Measurements from ENCODE around the gene SUPT3H.
"Not testable (repeated sequence)": the region's sequence is repeated elsewhere in the genome, so short reads cannot be mapped to it uniquely, and the experiment has no call there.

The SUPT3H gene

GRCh38 chr6:44921798-44922197 is 455.9 kb downstream of the SUPT3H start:
- in situ Hi-C loops (cut with MboI; ENCODE audit: low sequenced_read_pairs) = no loop called here

DNA sequence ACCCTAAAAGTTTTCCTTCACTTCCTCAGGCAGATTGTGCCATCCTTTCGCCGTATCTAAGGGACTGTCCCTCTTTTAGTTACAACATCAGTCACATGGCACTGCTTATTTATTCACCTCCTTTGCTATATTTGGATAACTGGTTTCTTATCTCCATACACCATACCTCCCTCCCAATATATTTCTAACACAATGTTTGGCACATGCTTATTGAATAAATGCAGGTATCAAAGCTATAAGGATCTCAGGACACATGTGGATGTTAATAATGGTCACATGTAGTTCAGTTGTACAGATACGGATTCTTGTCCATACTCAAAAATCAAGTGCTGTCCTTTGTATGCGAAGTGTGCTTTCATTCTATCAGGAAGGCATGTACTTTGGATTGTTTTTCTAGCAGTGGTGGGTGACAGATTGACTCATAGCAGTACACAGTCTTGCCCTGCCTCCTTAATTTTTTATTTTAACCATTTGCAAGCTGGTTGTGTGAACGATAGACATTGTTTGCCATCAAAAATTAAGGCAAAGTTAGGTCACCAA is 456.7 kb downstream of the SUPT3H start:
- in situ Hi-C loops (cut with MboI; ENCODE audit: low sequenced_read_pairs) = no loop called here

- in situ Hi-C loops (cut with MboI; ENCODE audit: low sequenced_read_pairs) = no loop called here
Observed at GRCh38 chr6:44918671-44919296, 458.9 kb downstream of the SUPT3H start.

- in situ Hi-C loops (cut with MboI; ENCODE audit: low sequenced_read_pairs) = no loop called here
Observed at GRCh38 chr6:44917430-44917829, 460.3 kb downstream of the SUPT3H start.

DNA sequence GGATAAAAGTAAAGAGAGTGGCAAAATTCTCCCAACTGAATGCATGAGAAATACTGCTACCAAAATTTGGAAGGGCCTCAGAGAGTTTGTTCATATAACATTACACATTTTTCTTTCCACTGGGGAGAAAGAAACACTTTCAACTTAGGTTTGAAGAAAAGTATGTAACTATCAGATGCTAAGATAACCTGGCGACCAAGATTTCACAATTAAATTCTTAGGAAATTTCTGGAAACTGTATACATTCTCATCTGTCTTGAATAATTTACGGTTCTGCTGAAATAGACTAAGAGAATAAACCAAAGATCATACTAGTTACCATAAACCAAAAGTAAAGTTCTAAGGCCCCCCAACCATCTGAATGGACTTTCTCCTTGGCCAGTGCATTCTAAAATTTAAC is 462.6 kb downstream of the SUPT3H start:
- in situ Hi-C loops (cut with MboI; ENCODE audit: low sequenced_read_pairs) = no loop called here

DNA sequence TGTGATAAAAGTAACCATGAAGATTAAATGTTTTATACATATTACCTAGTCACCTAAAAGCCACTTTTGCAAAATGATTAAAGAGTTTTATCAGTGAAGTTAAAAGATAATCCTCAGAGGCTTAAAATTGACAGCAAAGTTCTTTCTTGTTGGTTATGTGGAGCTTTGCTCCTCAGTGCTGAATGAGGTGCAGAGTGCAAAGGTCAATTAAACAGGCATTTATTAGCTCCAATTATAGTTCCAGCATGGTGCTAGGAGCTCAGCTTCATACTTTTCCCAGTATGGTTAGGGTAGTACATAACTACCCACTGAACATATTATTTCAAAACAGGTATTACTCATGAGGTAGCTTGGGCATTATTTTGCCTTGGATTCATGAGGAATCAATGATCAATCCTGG is 463.6 kb downstream of the SUPT3H start:
- in situ Hi-C loops (cut with MboI; ENCODE audit: low sequenced_read_pairs) = no loop called here

DNA sequence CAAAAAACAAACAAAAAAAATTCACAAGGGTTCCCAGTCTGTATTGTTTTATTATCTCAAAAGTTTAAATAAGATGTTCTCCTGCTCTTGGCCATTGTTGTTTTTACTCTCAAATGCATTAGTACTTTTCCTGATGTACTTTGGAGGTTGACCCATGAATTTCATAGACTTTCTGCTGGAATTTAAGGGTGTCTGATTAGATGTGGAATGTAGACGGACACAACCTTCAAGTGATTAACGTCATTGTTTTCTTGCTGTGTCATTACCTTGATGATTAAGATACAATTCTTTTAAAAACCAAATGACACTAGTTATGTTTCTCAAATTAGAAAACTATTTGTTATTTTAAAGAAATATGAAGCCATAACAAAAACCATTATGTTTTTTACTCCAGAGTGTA is 471.0 kb downstream of the SUPT3H start:
- in situ Hi-C loops (cut with MboI; ENCODE audit: low sequenced_read_pairs) = no loop called here

GRCh38 chr6:44900358-44900757 is 477.4 kb downstream of the SUPT3H start:
- in situ Hi-C loops (cut with MboI; ENCODE audit: low sequenced_read_pairs) = not testable (repeated sequence)

DNA sequence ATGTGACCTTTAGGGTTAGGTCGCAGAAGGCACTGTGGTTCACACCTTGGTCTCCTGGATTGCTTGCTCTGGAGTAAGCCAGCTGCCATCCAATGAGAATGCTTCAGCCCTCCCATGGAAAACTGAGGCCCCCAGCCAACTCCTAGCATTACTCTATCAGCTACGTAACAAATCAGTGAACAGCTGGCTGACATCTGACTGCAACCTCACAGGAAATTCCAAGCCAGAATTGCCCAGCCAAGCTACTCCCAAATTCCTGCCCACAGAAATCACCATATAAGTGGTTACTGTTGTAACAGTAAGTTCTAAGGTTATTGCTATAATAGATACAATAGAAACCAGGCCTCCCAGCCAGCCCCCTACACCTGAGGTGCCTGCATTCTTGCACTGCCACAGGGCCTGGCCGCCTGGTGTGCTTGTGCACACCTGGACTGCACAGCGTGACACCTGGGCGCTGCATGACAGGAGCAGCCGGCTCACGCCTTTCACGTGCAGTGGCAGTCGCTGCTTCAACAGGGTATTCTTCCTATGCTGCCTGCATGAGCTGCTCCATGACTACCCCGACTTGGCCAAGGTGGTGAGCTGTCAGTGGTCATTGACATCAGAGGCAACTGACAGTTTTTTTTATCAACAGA is 479.3 kb downstream of the SUPT3H start:
- in situ Hi-C loops (cut with MboI; ENCODE audit: low sequenced_read_pairs) = no loop called here

DNA sequence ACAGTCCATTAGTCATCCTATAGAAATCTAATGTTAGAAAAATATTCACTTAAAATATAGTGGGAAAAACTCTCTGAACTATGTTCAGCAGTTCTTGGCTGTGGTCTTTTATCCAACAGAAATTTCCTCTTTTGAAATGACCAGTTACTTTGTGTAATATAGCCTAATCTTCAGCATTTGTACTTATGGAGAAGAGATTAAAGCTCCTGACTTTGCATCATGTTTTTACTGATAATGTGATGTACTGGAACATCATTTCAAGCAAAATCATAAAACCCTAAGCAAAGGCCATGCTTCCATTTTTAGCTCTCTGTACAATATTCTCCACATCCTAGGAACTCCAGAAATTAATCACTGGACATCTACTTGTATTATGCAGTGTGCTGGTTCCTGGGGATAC is 480.4 kb downstream of the SUPT3H start:
- in situ Hi-C loops (cut with MboI; ENCODE audit: low sequenced_read_pairs) = no loop called here

DNA sequence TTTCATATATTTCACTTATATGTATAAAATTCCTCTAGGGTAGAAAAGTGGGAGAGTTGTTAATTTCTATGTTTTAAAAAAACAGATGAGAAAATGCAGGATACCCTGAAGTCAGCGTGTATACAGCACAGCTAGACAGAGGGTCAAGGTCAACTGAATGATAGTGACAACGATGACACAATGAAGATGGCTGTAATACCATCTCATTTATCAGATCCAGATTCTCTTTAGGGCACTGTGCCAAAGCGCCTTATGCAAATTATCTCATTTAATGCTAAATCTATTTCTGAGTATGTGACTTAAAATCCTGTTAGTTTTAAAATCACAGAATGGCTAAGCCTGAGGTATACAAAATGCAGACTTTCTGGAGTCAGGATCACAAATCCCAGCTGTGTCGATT is 481.0 kb downstream of the SUPT3H start:
- in situ Hi-C loops (cut with MboI; ENCODE audit: low sequenced_read_pairs) = no loop called here

DNA sequence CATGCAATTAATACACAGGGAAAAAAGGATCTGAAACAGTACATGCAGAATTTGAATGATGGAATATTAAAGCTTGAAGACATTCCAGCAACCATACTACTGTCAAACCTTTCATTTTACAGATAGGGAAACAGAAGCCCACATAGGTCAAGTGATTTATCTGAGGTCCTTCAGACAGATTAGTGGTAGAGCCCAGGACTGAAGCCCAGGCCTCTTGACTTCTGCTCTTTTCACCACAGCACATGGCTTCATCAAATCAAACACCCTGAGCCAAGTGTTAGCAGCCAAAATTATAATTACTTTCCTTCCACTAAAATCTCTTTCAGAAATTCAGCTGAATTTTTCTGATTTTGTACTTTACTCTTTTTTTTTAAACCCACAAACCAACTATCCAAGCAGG is 485.2 kb downstream of the SUPT3H start:
- in situ Hi-C loops (cut with MboI; ENCODE audit: low sequenced_read_pairs) = no loop called here

DNA sequence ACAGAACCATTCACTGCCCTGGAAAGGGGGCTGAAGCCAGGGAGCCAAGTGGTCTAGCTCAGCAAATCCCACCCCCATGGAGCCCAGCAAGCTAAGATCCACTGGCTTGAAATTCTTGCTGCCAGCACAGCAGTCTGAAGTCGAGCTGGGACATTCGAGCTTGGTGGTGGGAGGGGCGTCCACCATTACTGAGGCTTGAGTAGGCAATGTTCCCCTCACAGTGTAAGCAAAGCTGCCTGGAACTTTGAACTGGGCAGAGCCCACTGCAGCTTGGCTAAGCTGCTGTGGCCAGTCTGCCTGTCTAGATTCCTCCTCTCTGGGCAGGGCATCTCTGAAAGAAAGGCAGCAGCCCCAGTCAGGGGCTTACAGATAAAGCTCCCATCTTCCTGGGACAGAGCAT is 498.7 kb downstream of the SUPT3H start:
- in situ Hi-C loops (cut with MboI; ENCODE audit: low sequenced_read_pairs) = not testable (repeated sequence)

GRCh38 chr6:44876638-44877037 is 501.1 kb downstream of the SUPT3H start:
- in situ Hi-C loops (cut with MboI; ENCODE audit: low sequenced_read_pairs) = not testable (repeated sequence)

- in situ Hi-C loops (cut with MboI; ENCODE audit: low sequenced_read_pairs) = no loop called here
Observed at GRCh38 chr6:44869321-44869897, 508.3 kb downstream of the SUPT3H start.

DNA sequence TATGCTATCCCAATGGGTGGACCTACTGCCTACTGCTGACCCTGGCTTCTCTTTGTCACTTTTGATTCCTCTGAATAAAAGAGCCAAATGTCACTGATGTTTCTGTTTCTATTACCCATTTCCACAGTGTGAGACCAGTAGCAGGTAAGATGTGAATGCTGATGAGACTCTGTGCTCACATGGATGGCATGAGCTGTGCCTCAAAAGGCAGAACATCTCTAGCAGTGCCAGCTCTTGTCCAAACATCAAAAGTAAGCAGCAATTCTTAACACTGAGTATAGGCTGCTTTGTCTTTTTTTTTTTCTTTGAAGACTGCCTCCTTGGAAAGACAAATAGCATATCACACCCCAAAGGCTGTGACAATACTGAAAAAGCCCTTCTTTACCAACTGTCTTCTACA is 508.8 kb downstream of the SUPT3H start:
- in situ Hi-C loops (cut with MboI; ENCODE audit: low sequenced_read_pairs) = no loop called here

GRCh38 chr6:44868335-44868668 is 509.4 kb downstream of the SUPT3H start:
- in situ Hi-C loops (cut with MboI; ENCODE audit: low sequenced_read_pairs) = no loop called here

GRCh38 chr6:44867571-44868334 is 510.0 kb downstream of the SUPT3H start:
- in situ Hi-C loops (cut with MboI; ENCODE audit: low sequenced_read_pairs) = no loop called here

GRCh38 chr6:44865184-44865583 is 512.5 kb downstream of the SUPT3H start:
- in situ Hi-C loops (cut with MboI; ENCODE audit: low sequenced_read_pairs) = not testable (repeated sequence)

- in situ Hi-C loops (cut with MboI; ENCODE audit: low sequenced_read_pairs) = no loop called here
Observed at GRCh38 chr6:44859901-44860410, 517.8 kb downstream of the SUPT3H start.

DNA sequence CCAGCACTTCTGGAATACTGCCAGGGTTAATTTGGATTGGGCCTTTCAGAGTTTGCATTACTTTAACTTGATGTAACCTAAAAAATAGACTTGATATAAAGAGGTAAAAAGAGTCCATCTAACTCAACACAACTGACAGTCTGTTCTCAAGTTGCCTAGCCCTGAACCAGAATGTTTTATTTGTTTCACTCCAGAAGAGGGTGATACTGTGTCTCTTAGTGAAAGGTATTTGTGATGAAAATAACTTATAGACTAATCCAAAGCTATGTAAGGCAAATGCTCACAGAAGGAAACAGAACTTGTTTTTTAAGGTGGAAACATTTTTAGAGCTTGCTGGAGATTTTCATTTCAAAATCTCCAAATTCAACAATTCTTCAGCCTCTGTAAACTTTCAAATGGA is 518.7 kb downstream of the SUPT3H start:
- in situ Hi-C loops (cut with MboI; ENCODE audit: low sequenced_read_pairs) = no loop called here

All from HL-60/S4 (cell line).